Measurements from ENCODE around the gene TTC34. TPM values are rescaled to one million over a fixed set of nuclear protein-coding genes. Genes with fewer than 3 reads are reported as not detected.

The TTC34 gene
- total and polyA plus RNA-seq, 2 of the 13 experiments (the other 11 are each of a cell fraction or from before 2014, with no cell fraction given): 0.07 to 0.11 TPM

DNA sequence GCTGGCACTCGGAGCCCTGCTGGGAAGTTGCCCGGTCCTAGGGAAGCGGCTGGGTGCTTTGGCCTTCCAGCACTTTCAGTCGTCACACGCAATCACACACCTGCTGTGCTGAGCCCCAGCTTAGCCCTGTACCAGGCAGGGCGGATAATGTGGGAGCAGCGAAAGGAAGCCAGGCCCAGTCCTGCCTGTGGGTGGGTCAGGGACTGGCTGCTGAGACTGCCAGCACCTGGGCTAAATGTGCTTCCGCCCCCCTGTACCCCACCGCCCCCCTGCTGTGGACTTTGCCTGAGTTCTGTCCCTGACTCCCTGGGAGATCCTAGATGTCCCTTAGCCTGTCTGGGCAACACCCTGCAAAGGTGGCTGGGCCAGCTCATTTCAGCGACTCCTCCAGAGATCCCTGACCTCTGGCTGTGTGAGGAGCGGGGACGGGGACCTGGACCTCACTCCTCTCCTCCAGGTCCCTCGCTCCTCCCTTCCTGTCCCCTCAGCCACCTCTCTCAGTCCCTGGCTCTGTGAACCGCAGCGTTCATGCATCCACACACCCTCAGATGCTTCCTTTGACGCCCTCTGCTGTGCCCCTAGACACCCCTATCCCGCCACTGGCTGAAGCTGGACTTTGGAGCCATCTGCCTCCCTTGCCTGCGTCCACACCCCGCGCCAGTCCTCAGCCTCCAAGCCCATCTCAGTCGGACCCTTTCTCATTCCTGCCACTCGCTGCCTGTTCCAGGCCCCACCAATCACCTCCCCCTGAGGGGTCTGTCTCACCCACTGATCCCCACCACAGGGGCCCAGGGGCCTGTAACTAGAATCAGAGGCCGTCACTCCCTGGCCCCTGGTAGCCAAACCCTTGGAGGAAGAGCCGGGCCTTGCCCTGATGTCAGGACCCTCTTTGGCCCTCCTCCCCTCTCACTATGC is 170.1 kb downstream of the TTC34 start (continued):
- TF ChIP-seq TP53 (CRISPR knock-in tag; conservative IDR thresholded peaks at IDR 0.05) (no peak), ZKSCAN1 (IDR thresholded peaks at IDR 0.05; ENCODE audit: low read length) (no peak), EEA1 (CRISPR knock-in tag; IDR thresholded peaks at IDR 0.05; ENCODE audit: borderline replicate concordance) (no peak), FOXA3 (CRISPR knock-in tag; IDR thresholded peaks at IDR 0.05) (no peak), NR2F2 (IDR thresholded peaks at IDR 0.05; ENCODE audit: borderline replicate concordance, low read depth) (no peak), ZNF30 (CRISPR knock-in tag; IDR thresholded peaks at IDR 0.05) (no peak), ZNF292 (CRISPR knock-in tag; IDR thresholded peaks at IDR 0.05; ENCODE audit: borderline replicate concordance, low read depth) (peak; percentile 56; the same call in 1 of the 2 replicates), ZNF276 (CRISPR knock-in tag; IDR thresholded peaks at IDR 0.05; ENCODE audit: low read depth) (no peak), ZNF75D (CRISPR knock-in tag; IDR thresholded peaks at IDR 0.05; ENCODE audit: borderline replicate concordance) (no peak), BCL6 (CRISPR knock-in tag; IDR thresholded peaks at IDR 0.05) (no peak), ZNF460 (CRISPR knock-in tag; IDR thresholded peaks at IDR 0.05; ENCODE audit: borderline replicate concordance) (no peak), NR1H2 (CRISPR knock-in tag; IDR thresholded peaks at IDR 0.05; ENCODE audit: borderline replicate concordance, low read depth) (no peak), NRL (CRISPR knock-in tag; IDR thresholded peaks at IDR 0.05; ENCODE audit: borderline replicate concordance) (no peak), TAF1 (CRISPR knock-in tag; IDR thresholded peaks at IDR 0.05) (peak; percentile 26; the same call in 1 of the 2 replicates), KDM4B (CRISPR knock-in tag; IDR thresholded peaks at IDR 0.05) (no peak), ARHGAP35 (CRISPR knock-in tag; IDR thresholded peaks at IDR 0.05; ENCODE audit: borderline replicate concordance) (no peak), KDM5B (CRISPR knock-in tag; IDR thresholded peaks at IDR 0.05; ENCODE audit: borderline replicate concordance) (no peak), CEBPG (CRISPR knock-in tag; IDR thresholded peaks at IDR 0.05) (no peak), PHB2 (IDR thresholded peaks at IDR 0.05; ENCODE audit: partially characterized antibody) (no peak), ZNF660 (CRISPR knock-in tag; IDR thresholded peaks at IDR 0.05; ENCODE audit: borderline replicate concordance, low read depth) (no peak), ELF4 (CRISPR knock-in tag; IDR thresholded peaks at IDR 0.05; ENCODE audit: borderline replicate concordance) (no peak), NCOR1 (IDR thresholded peaks at IDR 0.05; ENCODE audit: borderline replicate concordance, low read length) (0 out of 2 replicates have a peak, but pooled peaks have one; percentile 28), RFXAP (CRISPR knock-in tag; IDR thresholded peaks at IDR 0.05; ENCODE audit: borderline replicate concordance) (no peak), NBN (conservative IDR thresholded peaks at IDR 0.05) (no peak), MBNL3 (CRISPR knock-in tag; conservative IDR thresholded peaks at IDR 0.05) (no peak), HDAC2 (CRISPR knock-in tag; IDR thresholded peaks at IDR 0.05) (0 out of 2 replicates have a peak, but pooled peaks have one; percentile 25), RARA (CRISPR knock-in tag; IDR thresholded peaks at IDR 0.05) (0 out of 2 replicates have a peak, but pooled peaks have one; percentile 10)
- TF ChIP-seq, protein P1, sequence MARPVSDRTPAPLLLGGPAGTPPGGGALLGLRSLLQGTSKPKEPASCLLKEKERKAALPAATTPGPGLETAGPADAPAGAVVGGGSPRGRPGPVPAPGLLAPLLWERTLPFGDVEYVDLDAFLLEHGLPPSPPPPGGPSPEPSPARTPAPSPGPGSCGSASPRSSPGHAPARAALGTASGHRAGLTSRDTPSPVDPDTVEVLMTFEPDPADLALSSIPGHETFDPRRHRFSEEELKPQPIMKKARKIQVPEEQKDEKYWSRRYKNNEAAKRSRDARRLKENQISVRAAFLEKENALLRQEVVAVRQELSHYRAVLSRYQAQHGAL (CRISPR knock-in tag; IDR thresholded peaks at IDR 0.05; ENCODE audit: not compliant biosample characterization): no peak

All from HepG2 (cell line).